GM18867 (cell line): ENCODE results near the gene AMPD2.

Experiments used
- ATAC-seq: cut with Tn5 transposase; IDR thresholded peaks from one replicate; pipeline ENCODE4 v1.9.1; 2021; ENCODE audit warnings: mild to moderate bottlenecking, moderate library complexity; ENCODE audit not compliant: unreplicated experiment

AMPD2 gene

DNA sequence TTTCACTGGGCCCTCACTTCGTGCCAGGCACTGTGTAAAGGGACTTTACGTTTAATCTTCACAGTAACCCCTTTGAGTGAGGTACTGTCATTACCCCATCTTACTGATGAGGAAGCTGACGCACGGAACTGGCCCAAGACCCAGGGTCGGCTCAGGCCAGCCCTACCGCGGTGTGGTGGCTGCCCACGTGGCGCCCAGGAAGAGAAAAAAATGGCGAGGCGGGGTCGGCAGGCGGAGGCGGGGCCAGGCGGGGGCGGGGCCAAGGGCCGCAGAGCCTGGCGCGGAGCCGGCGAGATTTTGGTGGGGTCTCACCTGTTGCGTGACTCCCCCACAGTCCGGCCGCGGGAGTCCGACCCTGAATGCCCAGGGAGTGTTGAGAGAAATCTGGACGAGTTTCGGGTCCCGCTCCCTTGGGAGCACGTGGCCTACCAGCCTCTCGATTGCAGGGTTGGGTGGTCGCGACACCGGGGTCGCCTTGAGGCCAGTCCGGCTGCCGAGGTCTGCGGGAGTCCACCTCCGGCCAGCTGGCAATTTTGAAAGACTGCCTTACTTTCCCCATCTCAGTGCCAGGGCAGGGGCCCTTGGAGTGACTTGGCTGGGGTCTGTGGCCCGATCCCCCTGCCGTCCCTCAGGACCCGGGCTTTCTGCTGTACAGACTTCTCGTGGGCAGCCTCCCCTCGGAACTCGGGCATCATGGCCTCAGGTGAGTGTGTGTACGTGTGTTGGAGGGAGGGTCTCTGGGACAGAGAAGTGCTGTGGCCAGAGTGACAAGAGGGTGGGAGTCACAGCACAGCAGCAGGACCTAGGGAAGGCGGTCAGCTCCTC is at the start of gene AMPD2, which contains the start of gene GNAT2:
AMPD2 (plus strand) TSS at position 262 of the 825 bp plus-strand sequence. CDS start 1,339 bp downstream, outside the sequence.
GNAT2 (minus strand) TSS at position 41 of the 825 bp plus-strand sequence. CDS start 6,746 bp downstream, outside the sequence.
- peak; percentile 62 for ATAC-seq

DNA sequence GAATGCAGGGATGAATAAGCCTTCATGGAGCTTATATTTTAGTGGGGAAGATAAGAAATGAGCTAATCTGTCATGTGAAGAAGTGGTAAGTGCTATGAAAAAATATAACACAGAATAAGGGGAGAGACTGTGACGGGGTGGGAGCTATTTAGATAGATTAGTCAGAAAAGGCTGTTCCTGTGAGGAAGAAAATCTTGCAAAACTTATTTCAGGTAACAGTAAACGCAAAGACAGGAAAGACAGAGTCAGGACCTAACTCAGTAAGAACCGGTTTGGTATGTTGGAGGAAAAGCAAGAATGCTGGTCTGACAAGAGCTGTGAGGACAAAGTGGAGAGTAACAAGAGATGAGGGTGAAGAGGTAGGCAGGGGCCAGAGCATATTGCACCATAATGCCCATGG is 49.2 kb upstream of the AMPD2 start:
- ATAC-seq: no peak

DNA sequence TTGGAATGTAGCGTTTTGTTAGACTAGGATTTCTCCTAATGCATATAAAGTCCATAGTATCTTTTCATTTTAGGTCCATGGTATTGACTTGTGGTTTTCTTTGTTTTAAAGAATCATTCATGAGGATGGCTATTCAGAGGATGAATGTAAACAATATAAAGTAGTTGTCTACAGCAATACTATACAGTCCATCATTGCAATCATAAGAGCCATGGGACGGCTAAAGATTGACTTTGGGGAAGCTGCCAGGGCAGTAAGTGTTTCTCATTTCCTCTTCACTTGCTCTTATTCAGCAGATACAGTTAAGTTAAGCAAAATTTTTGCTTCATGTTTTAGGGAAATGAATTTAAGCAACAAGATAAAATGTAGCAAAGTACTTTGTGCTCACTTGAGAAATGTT is 45.9 kb upstream of the AMPD2 start:
- no peak for ATAC-seq

DNA sequence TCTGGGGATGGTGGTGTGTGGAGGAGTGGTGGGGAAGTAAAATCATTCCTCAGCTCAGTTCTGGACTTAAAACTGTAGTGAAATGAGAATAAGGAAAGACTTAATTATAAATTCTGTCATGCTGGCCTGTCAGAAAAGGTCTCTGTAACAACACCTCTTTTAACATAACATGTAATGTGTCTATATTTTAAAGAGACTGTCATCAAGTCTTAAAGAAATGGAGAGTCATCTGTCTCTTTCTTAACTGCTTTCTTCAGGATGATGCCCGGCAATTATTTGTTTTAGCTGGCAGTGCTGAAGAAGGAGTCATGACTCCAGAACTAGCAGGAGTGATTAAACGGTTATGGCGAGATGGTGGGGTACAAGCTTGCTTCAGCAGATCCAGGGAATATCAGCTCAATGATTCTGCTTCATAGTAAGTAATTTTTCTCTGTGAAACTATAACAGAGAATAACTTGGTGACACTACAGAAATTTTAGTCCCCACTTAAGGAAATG is 40.6 kb upstream of the AMPD2 start:
- no peak for ATAC-seq

DNA sequence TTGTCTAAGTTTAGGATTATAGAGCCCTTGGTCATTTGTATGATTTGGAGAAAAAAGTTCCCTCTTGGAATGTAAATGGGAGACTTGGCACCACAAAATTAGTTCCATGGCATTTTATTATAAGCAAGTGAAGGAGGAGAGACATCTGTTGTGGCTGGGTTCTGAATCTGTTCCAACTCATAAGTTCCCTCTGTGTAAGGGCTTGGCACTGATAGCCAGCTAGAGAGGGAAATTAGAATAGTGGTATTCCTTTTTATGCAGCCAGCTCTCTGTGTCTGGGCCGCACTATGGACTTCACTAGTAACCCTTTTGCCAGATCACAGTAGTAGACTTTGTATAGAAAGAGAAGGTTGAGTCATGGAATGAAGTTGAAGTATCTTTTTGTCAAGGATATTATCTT is 40.1 kb upstream of the AMPD2 start:
- no peak for ATAC-seq

DNA sequence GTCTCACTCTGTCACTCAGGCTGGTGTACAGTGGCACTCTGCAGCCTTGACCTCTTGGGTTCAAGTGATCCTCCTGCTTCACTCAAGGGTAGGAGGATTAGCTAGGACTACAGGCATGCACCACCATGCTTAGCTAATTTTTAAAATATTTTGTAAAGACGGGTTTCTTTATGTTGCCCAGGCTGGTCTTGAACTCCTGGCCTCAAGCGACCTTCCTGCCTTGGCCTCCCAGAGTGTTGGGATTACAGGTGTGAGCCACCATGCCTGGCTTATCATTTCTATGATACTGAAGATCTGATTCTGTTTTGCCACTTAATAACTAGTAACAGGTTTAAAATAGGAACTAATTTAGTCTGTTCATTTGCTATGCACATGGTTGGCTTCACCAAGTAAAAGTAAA is 37.6 kb upstream of the AMPD2 start:
- no peak for ATAC-seq

DNA sequence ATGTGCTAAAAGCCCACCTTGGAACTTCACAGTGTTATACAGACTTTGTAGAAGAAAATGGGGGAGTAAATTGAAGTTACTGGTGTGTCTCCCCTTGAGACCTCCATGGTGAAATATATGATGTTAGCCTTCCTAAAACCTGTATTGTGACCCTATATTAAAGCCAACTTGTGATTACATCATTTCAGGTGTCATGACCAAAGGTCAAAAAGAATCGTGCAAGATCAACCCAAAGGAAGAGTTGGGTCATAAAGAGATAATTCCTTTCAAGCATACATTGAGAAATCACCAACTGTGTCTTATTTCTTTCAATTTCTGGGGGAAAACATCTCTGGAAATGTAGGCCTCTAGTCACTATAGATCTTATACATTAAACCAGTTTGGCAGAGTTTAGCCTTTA is 34.9 kb upstream of the AMPD2 start:
- no peak for ATAC-seq

DNA sequence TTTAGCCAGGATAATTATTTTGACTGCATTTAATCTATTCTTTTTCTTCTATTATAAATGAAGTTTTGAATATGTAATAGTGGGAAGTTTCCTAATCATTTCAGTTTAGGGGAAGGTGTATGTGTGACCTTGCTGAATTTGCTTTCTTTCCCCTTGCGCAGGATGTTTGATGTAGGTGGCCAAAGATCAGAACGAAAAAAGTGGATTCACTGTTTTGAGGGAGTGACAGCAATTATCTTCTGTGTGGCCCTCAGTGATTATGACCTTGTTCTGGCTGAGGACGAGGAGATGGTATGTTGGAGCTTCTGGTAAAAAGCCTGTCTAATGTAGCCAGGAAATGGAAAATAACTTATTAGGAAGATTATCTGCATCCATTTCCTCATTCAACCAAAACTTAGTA is 33.6 kb upstream of the AMPD2 start:
- ATAC-seq: no peak

DNA sequence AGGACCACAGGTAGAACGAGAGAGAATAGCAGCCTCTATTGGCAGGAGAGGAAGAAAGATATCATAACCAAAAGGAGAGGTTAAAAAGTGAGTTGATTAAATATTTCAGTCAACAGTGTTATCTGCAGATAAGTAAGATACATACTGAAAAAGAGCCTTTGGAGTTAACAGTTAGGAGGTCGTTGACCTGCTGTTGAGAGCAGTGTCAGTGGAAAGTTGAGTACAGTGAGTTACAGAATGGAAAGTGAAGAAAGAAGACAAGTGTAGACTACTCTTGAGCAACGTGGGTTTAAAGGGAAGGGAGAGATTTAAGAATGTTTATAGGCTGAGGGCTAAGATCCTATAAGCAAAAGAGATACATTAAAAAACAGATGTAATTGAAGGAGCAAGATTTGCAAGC is 30.5 kb upstream of the AMPD2 start:
- ATAC-seq: no peak

DNA sequence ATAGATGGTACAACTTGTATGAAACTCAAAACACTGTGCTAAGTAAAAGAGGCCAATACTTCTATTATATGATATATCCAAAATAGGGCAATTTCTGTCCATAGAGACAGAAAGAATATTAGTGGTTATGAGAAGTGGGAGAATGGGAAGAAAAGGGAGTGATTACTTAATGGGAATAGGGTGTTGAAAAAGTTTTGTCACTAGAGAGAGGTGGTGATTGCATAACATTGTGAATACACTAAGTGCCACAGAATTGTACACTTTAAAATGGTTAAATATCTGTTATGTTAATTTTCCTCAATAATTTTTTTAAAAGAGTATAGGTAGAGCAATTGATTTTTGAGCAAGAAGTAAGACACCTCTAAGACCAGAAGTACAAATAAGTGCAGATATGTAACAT is 30.0 kb upstream of the AMPD2 start:
- no peak for ATAC-seq

DNA sequence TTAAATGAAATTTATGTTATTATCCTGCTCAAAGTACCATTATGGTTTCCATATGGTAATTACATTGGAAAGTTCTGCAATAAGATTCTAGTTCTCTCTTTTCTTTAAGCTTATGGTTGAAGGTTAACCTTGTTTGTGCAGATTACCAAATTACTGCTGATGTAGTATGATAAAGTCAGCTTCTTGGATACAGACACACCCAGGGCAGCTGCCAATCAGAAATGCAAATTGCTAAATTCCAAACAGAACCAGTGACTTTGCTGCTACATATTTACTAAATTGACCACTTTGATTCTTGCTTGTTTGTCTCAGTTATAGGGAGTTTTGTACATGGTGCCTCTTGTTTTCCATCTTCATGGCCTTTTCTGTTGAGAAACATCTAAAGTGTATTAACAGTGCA is 26.7 kb upstream of the AMPD2 start:
- no peak for ATAC-seq

DNA sequence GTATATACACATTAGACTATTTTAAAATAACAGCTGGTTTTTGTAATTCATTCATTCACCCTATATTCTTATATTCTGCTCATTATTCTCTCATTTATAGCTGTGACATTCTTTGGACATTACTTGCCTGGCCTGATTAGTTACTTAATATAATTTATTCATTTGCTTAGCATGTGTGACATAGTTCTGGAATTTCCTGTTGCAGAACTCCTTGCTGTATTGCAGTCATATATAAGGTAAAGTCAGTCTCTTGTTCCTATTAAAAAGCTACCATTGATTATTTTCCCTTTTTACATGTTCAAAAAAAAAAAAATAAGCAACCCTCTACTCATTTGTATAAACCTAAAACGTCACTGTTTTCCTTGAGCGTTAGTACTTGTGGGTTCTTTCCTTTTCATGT is 24.1 kb upstream of the AMPD2 start:
- no peak for ATAC-seq

DNA sequence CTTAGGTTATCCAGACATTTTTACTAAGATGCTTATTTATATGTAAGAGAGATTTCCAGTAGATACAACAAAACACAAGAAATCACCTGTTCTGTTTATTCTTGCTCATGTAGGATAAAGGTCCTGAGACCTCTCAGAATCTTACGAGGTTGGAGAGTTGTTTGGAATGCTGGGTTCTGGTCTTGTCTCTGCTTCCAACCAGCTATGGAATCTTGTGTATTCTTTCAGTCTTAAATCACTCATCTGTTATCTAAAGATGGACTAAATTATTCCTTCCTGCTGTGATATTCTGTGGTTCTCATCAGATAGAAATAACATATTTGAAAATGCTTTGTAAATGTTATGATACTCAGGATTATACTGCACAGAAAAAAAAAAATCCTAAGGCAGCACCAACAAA is 21.5 kb upstream of the AMPD2 start:
- no peak for ATAC-seq

DNA sequence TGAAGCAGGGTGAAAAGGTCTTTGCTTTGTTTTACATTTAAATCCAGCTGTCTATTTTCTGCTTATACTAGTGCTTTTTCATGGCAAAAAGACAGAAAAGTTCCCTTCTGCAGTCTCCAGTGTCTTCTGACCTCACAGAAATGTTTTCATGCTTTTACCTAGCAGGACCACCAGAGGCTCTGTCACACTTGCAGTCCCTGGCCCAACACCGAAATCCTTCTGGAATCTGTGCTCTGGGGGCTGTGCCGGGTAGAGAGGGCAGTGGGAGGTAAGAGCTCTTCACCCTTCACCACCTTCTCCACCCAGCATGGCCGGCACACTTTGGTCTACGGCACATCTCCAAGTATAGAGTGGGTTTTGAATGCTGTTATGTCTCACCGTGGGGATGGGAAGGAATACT is 21.0 kb upstream of the AMPD2 start:
- ATAC-seq: no peak

DNA sequence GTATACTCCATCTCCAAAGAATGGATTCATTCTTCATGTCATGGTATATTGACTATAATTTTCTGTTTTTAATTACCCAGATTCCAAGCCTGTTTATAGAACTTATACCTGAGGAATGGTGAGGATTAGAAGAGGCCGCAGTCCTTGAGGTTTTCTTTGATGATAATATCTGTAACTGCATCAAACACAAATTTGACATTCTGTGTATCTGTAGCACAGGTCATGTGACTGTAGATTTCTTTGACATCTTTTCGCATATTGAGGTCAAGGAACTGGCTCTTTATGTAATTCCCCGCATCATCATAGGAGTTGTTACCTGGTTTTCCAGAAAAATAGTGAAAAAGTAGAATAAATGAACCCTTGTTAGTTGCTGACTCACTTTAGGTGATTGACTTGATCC is 16.4 kb upstream of the AMPD2 start:
- no peak for ATAC-seq

DNA sequence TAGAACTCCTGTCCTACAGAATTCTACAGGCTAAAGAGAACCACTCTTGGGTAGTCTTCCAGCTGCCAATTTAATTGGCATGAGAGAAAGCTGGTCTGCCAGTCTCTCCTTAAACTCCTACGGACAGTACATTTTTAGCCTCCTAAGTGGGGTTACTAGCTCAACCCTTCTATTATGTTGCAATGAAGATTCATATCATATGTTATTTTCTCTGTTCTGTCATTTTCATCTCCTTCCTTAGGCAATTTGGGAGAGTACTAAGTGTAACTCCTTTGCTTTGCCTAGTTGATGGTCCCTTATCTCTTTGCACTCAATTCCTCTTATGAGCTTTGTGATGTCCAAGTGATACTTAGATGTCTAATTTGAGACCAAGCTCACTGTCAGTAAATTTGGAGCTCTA is 14.3 kb upstream of the AMPD2 start:
- ATAC-seq: no peak

DNA sequence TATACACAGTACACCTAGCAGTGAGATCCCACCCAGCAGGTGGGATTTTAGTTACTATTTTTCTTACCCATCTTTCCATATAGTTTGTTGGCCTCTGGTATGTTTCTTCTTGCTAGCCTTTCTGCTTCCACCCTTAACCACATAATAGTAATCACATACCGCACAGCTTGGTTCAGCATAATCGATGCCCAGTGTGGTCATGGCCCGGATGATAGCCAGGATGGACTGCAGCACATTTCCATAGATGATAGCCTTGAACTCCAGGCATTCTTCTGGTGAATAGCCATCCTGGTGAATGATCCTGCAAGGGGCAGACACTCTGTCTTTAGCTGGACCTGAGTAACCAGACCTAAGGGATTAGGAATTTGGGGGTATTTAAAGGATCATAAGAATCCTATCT is 9.8 kb upstream of the AMPD2 start:
- no peak for ATAC-seq

DNA sequence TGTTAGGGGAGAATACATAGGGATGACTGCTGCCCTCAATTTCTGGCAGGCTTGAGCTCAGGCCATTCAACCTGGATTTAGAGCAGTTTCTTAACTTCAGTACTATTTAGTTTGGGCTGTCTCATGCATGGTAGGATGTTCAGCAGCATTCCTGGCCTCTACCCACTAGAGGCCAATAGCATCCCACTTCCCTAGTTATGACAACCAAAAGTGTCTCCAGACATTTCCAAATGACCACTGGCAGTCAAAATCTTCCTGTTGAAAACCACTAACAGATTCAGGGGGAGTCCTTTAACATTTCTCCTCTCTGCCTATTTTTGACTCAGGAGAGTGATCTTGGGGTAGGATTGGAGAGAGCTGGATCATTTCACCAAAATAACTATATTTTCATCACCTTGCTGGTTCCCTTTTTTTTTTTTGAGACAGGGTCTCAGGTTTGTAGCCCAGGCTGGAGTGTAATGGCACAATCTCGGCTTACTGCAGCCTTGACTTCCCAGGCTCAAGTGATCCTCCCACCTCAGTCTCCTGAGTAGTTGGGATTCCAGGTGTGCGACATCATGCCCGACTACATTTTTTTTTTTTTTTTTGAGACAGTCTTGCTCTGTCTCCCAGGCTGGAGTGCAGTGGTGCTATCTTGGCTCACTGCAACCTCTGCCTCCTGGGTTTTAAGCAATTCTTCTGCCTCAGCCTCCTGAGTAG is 8.9 kb upstream of the AMPD2 start:
- ATAC-seq: no peak

DNA sequence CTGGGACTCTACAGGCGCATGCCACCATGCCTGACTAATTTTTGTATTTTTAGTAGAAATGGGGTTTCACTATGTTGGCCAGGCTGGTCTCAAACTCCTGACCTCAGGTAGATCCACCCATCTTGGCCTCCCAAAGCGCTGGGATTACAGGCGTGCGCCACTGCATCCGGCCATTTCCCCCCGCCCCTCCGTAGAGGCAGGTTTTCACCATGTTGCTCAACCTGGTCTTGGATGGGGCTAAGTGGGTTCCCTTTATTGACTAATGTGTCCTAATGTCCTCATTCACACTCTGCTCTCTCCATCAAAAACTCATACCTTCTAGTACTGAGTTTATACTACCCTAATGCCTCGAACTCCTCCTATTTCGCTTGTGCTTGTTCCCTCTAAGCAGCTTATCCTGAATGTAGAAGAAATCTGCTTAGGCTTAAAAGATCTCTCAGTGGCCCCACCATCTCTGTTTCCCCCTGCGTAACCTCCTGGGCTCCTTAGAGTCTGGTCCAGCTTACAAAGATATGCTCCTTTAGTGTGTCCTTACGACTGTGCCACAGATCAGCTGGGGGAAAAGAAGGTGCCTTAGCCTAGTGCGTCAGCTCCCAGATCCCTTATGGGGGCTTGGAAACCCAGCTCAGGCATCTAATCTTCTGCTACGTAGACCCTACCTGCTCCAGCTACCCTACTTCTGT is 8.2 kb upstream of the AMPD2 start:
- no peak for ATAC-seq

DNA sequence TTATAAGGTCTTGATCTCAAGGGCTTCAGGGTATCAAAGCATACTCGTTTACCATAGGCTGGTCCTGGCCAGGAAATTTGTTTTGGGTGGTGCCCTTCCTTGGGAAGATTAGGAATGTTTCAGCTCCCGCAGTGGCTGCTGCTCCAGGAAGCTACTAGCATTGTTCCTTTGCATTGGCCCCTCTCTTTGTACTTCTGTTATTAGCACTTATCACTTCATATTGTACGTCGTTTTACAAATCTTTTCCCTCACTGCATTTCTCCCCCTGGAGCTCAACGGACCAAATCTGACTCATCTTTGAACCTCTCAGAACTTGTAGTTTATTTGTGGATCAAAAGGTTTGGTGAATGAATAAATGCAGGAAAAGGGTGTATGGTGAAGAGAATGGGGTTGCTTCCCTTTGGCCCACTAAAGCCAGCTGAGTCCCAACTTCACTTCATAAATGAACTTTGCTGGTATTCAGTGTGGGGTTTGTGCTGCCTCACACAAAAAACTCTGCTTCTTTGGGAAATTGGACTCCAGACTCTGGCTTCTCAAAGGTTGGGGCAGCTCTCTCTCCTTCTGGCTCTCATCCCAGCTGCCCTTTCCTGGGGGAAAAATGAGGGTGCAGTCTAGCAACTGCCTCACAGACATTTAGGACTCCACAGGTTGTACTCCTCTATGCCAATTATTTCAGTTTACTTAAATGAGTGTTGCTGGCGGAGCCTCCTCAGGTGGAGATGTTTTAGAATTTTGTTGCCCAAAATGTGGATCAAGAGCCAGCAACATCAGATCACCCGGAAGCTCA is 6.1 kb upstream of the AMPD2 start:
- no peak for ATAC-seq

DNA sequence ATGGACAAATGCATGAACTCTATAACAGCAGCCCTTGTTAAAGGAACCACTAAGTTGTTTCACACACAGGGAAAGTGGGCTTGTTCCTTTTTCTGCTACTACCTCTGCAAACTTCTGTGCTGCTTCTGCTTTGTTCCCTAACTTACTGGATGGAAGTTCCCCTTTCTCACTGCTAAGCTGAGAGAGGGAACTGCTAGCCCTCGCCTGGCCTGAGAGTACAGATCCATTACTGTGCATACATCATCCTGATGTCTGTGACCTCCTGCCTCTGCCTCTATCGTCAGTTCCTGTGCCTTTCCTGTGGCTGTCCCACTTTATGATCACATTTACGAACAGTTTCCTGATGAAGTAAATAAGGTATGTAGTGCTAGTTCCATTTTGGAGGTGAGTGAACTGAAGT is 3.8 kb upstream of the AMPD2 start:
- ATAC-seq: no peak
